Midbrain (tissue), 1 donor: ENCODE results near the gene GFM2.
A peak's percentile ranks its signal among the peaks of the same experiment; 100 is the strongest.
"Not testable (repeated sequence)": the region's sequence is repeated elsewhere in the genome, so short reads cannot be mapped to it uniquely, and the experiment has no call there.

Source experiments
- DNase-seq: peaks from one replicate; lab custom pipeline; 2025; lab: John Stamatoyannopoulos, UW

Gene GFM2

DNA sequence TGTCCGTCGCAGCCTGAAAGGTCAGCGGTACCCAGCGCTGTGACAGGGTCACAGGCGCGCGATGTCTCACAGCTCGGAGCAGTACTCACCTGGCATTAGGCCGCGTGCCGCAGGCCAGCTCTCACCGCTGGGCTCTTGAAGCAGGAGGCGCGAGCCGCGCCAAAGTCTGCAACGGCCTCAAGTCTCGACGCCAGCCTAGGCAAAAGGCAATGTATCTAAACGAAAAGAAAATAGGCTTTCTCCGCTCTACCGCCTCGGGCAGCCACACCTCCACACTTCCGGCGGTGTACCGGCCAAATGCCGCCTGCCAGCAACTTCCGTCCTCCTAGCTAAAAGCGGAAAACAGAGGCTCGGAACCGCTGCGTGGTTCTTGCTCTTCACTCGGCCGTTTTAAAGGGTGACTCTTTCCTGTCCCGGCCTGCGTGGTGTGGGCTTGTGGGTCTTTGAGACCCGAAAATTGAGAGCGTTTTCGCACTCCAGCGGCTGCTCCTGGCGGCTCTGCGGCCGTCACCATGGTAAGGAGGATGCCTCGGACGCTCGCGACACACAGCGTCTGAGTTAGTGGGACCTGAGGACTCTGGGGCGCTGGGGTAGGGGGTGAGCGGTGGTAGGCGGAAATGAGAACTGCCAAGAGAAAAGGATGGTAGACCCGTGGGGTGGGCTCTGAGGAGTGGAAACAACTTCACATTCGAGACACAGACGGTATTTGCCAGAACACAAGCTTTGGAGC, at the start of gene GFM2, which contains the start of gene NSA2:
Gene GFM2 (minus strand): TSS at position 269 of the 730 bp plus-strand sequence. CDS start 3,375 bp downstream, outside the sequence.
Gene NSA2 (plus strand): TSS at position 401 of the 730 bp plus-strand sequence. CDS start 112 bp downstream, at position 513.
- peak; percentile 97 for DNase-seq

GRCh38 chr5:74810915-74811314, 44.0 kb upstream of the GFM2 start:
- DNase-seq = no peak

DNA sequence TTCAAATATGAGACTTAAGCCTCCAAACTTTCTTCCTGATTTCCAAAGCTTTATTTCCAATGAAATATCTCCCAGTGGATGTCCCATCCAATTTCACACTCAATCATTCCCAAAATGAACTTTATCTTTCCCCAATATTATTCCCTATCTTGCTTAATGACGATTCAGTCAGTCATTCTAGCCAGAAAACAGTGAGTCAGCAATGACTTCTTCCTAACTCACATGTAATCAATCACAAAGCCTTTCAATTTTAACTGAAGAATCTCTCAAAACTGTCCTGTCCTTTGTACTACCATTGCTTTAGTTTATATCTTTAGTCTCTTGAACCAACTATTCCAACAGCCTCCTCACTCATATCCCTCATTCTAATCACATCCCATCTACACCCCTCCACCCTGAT, 35.0 kb upstream of the GFM2 start:
- no peak for DNase-seq

- no peak for DNase-seq
These were observed 34.3 kb upstream of the GFM2 start for GRCh38 chr5:74801197-74801596.

- peak; percentile 65 for DNase-seq
These were observed 32.3 kb upstream of the GFM2 start for GRCh38 chr5:74798977-74799911.

- not testable (repeated sequence) for DNase-seq
These were observed 24.8 kb upstream of the GFM2 start for GRCh38 chr5:74791669-74792068.

- DNase-seq = no peak
These were observed 20.5 kb upstream of the GFM2 start for GRCh38 chr5:74787424-74787823.

DNA sequence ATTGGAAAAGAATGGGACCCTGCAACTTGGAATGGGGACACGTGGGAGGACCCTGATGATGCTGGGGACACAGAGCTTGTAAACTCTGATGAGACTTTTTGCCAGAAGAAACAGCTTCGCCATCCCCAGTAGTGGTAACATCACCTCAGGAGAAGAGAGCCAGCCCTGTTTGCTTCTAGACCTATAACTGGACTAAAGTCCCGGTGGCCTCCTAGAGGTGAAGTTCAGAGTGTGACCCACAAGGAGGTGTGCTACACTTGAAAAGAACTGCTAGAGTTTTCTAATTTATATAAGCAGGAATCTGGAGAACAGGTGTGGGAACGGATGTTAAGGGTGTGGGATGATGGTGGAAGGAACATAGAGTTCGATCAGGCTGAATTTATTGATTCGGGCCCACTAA, 19.9 kb upstream of the GFM2 start:
- DNase-seq = no peak

DNA sequence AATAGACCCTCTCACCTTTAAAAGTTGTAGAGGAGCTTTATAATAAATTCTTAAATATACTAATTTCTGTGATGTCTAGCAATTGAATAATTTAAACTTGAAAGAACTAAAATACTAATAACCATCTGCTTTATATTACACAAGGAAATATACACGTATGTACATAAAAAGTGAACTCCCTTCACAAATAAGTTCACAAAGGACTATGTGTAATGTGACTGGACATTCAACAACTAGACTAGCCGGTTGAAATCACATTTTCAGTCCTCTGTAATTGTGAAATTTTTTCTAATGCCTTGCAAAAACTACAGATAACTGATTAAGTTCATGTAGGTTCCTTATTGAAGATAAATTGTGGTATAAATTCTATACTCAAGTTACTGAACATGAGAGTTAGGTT, 11.7 kb upstream of the GFM2 start:
- no peak for DNase-seq

DNA sequence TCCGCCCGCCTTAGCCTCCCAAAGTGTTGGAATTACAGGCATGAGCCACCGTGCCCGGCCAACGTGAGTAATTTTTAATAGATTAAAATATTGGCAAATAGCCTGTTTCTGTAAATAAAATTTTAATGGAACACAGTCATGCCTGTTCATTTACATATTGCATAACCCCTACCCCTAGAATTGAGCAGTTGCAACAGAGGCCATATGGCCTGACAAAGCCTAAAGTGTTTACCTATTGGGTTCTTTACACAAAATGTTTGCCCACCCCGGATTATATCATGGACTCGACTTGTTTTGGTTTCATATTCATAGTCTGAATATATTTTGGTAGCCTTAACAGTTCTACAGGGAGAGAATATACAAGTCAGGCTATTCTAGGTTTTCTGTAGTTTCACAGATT, 5.4 kb upstream of the GFM2 start:
- no peak for DNase-seq

DNA sequence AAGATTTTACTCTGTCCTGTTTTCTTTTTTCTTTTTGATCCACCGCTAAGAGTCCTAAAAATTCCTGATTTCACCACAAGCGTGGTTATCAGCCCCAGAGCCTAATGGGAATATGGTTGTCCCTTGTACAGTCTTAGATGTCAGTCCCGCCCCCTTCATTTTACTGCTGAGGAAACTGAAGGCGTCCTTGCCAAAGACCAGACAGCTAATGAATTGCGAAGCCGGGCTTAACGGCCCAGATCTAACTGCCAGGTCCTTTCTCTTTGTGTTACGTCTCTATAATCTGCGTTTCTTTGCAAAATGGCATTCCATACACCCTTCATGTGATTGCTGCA, 629 bp upstream of the GFM2 start:
- no peak for DNase-seq

GRCh38 chr5:74766418-74766848, 484 bp downstream of the GFM2 start:
- peak; percentile 40 for DNase-seq

DNA sequence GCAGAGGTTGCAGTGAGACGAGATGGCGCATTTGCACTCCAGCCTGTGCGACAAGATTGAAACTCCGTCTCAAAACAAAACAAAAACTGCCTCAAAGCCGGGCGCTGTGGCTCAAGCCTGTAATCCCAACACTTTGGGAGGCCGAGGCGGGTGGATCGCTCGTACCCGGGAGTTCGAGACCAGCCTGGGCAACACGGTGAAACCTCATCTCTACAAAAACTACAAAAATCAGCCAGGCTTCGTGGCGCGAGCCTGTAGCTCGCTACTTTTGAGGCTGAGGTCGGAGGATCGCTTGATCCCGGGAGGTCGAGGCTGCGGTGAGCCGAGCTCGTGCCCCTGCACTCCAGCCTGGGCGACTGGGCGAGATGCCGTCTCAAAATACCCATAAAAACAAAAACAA, 988 bp downstream of the GFM2 start:
- no peak for DNase-seq

GRCh38 chr5:74765201-74765600, 1.7 kb downstream of the GFM2 start:
- DNase-seq = no peak

GRCh38 chr5:74763504-74763903, 3.4 kb downstream of the GFM2 start:
- no peak for DNase-seq

GRCh38 chr5:74762599-74762998, 4.3 kb downstream of the GFM2 start:
- DNase-seq = no peak

- no peak for DNase-seq
These were observed 5.7 kb downstream of the GFM2 start for GRCh38 chr5:74761241-74761640.

DNA sequence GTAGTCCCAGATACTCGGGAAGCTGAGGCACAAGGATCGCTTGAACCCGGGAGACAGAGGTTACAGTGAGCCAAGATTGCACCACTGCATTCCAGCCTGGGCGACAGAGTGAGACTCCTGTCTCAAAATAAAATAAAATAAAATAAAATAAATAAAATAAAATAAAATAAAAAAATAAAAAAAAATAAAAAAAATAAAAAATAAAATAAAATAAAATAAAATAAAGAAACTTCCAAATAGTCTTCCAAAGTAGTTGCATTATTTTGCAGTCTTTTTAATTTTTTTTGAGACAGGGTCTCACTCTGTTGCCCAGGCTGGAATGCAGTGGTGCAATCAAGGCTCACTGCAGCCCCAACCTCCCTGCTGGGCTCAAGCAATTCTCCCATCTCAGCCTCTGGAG, 18.2 kb downstream of the GFM2 start:
- DNase-seq = not testable (repeated sequence)

DNA sequence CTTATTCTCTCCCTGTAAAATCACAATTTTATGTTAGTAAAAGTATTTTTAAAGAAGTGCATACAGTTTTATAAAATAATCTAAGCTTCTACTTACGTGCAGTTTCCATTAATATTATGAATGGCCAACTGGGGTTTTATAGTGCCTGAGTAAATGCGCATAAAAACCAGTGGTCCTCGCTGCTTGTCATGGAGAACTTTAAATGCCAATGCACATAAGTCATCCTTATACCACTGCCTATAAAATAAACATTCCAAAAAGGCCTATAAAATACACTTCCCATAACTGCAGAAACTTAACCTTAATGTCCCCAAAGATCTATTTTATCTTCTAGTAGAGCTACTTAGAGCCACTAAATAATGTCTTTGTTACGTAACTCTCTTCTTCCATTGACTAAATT, 28.5 kb downstream of the GFM2 start:
- no peak for DNase-seq

- DNase-seq = peak; percentile 41
These were observed 30.2 kb downstream of the GFM2 start for GRCh38 chr5:74736759-74737158.

- DNase-seq = no peak
These were observed 41.6 kb downstream of the GFM2 start for GRCh38 chr5:74725331-74725730.

DNA sequence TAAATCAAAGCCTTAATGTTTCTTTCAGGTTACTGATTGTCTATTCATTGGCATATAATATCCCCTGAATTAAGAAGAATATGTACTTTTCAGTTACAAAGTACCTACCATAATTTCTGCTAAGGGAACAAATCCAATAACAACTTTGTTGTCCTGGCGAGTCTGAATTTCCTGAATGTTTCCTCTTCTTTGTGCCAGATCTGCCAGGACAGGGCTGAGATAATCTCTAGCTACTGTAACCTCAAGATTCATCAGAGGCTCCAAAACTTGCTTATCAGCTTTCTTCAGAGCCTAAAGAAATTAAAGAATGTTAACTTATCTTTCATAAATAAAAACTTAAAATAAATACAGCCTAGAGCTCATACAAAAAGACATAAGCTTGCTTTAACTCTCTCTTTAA, 44.6 kb downstream of the GFM2 start:
- no peak for DNase-seq

DNA sequence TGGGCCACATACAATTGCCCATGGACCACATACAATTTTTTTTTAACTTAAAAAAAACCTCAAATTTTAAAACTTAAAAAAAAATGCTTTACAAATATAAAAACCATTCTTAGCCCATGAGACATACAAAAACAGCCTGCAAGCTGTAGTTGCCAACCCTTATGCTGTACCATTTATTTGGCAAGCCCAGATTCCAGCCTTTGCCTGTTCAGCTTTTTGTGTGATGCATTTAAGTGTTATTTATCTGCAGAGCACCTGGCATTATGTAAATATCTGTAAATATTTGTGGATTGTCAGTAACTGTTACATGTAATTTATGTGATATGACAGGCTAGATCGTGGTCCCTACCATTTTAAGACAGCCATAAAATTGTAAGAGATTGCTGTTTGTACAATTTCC, 49.3 kb downstream of the GFM2 start:
- no peak for DNase-seq
